Neural progenitor cell (in vitro differentiated cells): ENCODE data around the gene NUP210. TPM values are rescaled to one million over a fixed set of nuclear protein-coding genes. Genes with fewer than 3 reads are reported as not detected.

Experiments used
- DNase-seq: peaks from one replicate; pipeline ENCODE4 v3.0.0-alpha.2; 2016; ENCODE audit warnings: low spot score
- H2AFZ ChIP-seq: fragments of 200-600 bp; sonication (generic); replicated peaks from 2 replicates; pipeline ENCODE4 v1.6.1; 2016; ENCODE audit warnings: antibody characterized with exemption
- H3F3A ChIP-seq: fragments of 200-600 bp; sonication (generic); 2 replicates; pipeline ENCODE4 v1.6.1; 2016; ENCODE audit warnings: antibody characterized with exemption, low read depth
- H3K27ac ChIP-seq: fragments of 200-600 bp; sonication (generic); 2 replicates; pipeline ENCODE4 v1.5.1; 2016; ENCODE audit warnings: mild to moderate bottlenecking
- H3K27me3 ChIP-seq: fragments of 200-600 bp; sonication (generic); 2 replicates; pipeline ENCODE4 v1.6.1; 2016; ENCODE audit warnings: mild to moderate bottlenecking, moderate library complexity
- H3K36me3 ChIP-seq: fragments of 200-600 bp; sonication (generic); 2 replicates; pipeline ENCODE4 v1.5.1; 2016
- H3K4me1 ChIP-seq: fragments of 200-600 bp; sonication (generic); 2 replicates; pipeline ENCODE4 v1.6.1; 2016; ENCODE audit warnings: mixed run types
- H3K4me2 ChIP-seq: fragments of 200-600 bp; sonication (generic); 2 replicates; pipeline ENCODE4 v1.6.1; 2016
- H3K4me3 ChIP-seq: fragments of 200-600 bp; sonication (generic); 2 replicates; pipeline ENCODE4 v1.5.1; 2016
- H3K79me2 ChIP-seq: fragments of 200-600 bp; sonication (generic); 2 replicates; pipeline ENCODE4 v1.6.1; 2016; ENCODE audit warnings: low read depth
- H3K9ac ChIP-seq: fragments of 200-600 bp; sonication (generic); 2 replicates; pipeline ENCODE4 v1.6.1; 2016
- H3K9me3 ChIP-seq: fragments of 200-600 bp; sonication (generic); 2 replicates; pipeline ENCODE4 v1.5.1; 2016; ENCODE audit warnings: low read depth
- H4K20me1 ChIP-seq: fragments of 200-600 bp; sonication (generic); 2 replicates; pipeline ENCODE4 v1.6.1; 2016; ENCODE audit warnings: low read depth
- H3K27ac Mint-ChIP-seq: 3 replicates; pipeline ENCODE4 v1.8.0; 2021; ENCODE audit warnings: mixed read lengths
- H3K27me3 Mint-ChIP-seq: 2 replicates; pipeline ENCODE4 v1.8.0; 2022; ENCODE audit warnings: low read depth, mild to moderate bottlenecking, inconsistent platforms, moderate library complexity, mixed read lengths; ENCODE audit not compliant: insufficient read depth
- H3K36me3 Mint-ChIP-seq: 3 replicates; pipeline ENCODE4 v1.8.0; 2021; ENCODE audit warnings: mixed read lengths
- H3K4me1 Mint-ChIP-seq: 3 replicates; pipeline ENCODE4 v1.8.0; 2021; ENCODE audit warnings: mixed read lengths
- H3K4me3 Mint-ChIP-seq: 3 replicates; pipeline ENCODE4 v1.8.0; 2021; ENCODE audit warnings: mild to moderate bottlenecking, moderate library complexity, mixed read lengths
- H3K9me3 Mint-ChIP-seq: 3 replicates; pipeline ENCODE4 v1.8.0; 2020; ENCODE audit warnings: mixed read lengths
- EZH2 ChIP-seq: fragments of 200-600 bp; sonication (generic); IDR thresholded peaks from 2 replicates; pipeline ENCODE4 v1.6.1; 2017; ENCODE audit warnings: antibody characterized with exemption, mild to moderate bottlenecking, moderate library complexity
- EZH2phosphoT487 ChIP-seq: fragments of 200-600 bp; sonication (generic); IDR thresholded peaks from 2 replicates; pipeline ENCODE4 v1.6.1; 2017; ENCODE audit warnings: antibody characterized with exemption
- total RNA-seq: library from RNA; depleted of rRNA; stranded (reverse); fragments of >200 nt; gene quantifications from 2 replicates; pipeline ENCODE4 v1.2.3, GENCODE V29; 2015; ENCODE audit warnings: low replicate concordance
- TF ChIP-seq, protein P1 (sequence below): fragments of 200-600 bp; sonication (generic); IDR thresholded peaks from 2 replicates; pipeline ENCODE4 v1.5.1; 2017; ENCODE audit warnings: antibody characterized with exemption, mild to moderate bottlenecking

NUP210 gene
- total RNA-seq, 1 donor from 2014 or later = 37.1 TPM

DNA sequence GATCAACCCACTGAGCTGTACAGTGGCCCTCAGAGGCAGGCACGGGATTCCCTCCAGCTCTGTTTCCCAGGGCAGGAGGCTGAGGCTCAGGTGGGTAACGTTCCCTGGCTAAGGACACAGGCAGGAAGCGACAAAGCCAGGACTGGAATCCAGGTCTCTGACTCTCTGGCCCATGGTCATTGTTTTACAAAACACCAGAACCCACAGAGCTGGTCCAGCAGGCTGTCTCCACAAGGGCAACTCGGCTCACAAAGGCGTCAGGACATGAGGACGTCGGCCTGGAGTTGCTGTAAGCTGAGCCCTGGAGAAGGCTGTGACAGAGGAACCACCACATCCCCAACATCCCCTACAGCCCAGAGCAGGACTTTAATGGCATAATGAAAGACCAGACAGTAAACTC is 30.7 kb downstream of the NUP210 start:
- no peaks in the 10 kb centered on the region for H3F3A ChIP-seq
- H3K4me2 ChIP-seq = no peak overlapping the region
- no peak overlapping the region for H2AFZ ChIP-seq
- Mint-ChIP-seq H3K27me3 (peaks cover 9% of the 10 kb centered on the region), H3K36me3 (peaks cover 27% of the 10 kb centered on the region), H3K4me3 (no peak overlapping the region), H3K4me1 (no peaks in the 10 kb centered on the region), H3K9me3 (no peaks in the 10 kb centered on the region), H3K27ac (no peak overlapping the region)
- no peaks in the 10 kb centered on the region for H3K4me1 ChIP-seq
- TF ChIP-seq EZH2phosphoT487 = no peak
- TF ChIP-seq EZH2 = no peak
- H3K27ac ChIP-seq = no peak overlapping the region
- H3K9me3 ChIP-seq = no peaks in the 10 kb centered on the region
- no peaks in the 10 kb centered on the region for H3K79me2 ChIP-seq
- H3K27me3 ChIP-seq = no peaks in the 10 kb centered on the region
- no peaks in the 10 kb centered on the region for H3K36me3 ChIP-seq
- no peak overlapping the region for H3K9ac ChIP-seq
- no peaks in the 10 kb centered on the region for H4K20me1 ChIP-seq
- no peak overlapping the region for H3K4me3 ChIP-seq
- no peak for DNase-seq

DNA sequence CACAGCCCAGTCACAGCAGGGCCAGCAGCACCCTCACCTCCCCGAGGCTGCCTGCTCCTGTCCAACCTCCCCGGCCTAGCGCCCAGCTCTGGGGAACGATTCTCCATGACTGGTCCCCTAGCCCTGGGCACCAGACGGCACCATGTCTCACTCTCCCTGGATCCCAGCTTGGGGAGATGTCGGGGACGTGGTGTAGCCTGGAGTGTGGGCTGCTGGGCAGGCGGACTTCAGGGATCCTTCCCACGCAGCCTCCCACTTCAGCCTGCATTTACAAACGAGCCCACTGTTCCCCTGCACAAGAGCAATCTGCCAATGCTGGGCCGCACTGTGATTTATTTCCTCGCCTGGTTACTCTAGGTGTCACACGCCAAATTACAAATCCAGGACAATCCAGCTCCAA is 31.3 kb downstream of the NUP210 start:
- no peak overlapping the region for H3K4me3 Mint-ChIP-seq
- H3F3A ChIP-seq = no peaks in the 10 kb centered on the region
- no peaks in the 10 kb centered on the region for H3K9me3 Mint-ChIP-seq
- H3K27ac Mint-ChIP-seq = no peak overlapping the region
- H3K36me3 Mint-ChIP-seq = peaks cover 24% of the 10 kb centered on the region
- TF ChIP-seq EZH2phosphoT487 = no peak
- TF ChIP-seq, protein P1, sequence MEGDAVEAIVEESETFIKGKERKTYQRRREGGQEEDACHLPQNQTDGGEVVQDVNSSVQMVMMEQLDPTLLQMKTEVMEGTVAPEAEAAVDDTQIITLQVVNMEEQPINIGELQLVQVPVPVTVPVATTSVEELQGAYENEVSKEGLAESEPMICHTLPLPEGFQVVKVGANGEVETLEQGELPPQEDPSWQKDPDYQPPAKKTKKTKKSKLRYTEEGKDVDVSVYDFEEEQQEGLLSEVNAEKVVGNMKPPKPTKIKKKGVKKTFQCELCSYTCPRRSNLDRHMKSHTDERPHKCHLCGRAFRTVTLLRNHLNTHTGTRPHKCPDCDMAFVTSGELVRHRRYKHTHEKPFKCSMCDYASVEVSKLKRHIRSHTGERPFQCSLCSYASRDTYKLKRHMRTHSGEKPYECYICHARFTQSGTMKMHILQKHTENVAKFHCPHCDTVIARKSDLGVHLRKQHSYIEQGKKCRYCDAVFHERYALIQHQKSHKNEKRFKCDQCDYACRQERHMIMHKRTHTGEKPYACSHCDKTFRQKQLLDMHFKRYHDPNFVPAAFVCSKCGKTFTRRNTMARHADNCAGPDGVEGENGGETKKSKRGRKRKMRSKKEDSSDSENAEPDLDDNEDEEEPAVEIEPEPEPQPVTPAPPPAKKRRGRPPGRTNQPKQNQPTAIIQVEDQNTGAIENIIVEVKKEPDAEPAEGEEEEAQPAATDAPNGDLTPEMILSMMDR = no peak
- TF ChIP-seq EZH2 = no peak
- H3K79me2 ChIP-seq = no peaks in the 10 kb centered on the region
- no peak overlapping the region for H2AFZ ChIP-seq
- H3K9me3 ChIP-seq = no peaks in the 10 kb centered on the region
- H3K4me1 ChIP-seq = no peaks in the 10 kb centered on the region
- H3K27me3 Mint-ChIP-seq = peaks cover 9% of the 10 kb centered on the region
- H3K4me3 ChIP-seq = no peak overlapping the region
- H3K36me3 ChIP-seq = no peaks in the 10 kb centered on the region
- no peak overlapping the region for H3K27ac ChIP-seq
- H4K20me1 ChIP-seq = no peaks in the 10 kb centered on the region
- no peaks in the 10 kb centered on the region for H3K27me3 ChIP-seq
- no peak for DNase-seq
- H3K4me1 Mint-ChIP-seq = no peaks in the 10 kb centered on the region
- no peak overlapping the region for H3K9ac ChIP-seq
- H3K4me2 ChIP-seq = no peak overlapping the region

DNA sequence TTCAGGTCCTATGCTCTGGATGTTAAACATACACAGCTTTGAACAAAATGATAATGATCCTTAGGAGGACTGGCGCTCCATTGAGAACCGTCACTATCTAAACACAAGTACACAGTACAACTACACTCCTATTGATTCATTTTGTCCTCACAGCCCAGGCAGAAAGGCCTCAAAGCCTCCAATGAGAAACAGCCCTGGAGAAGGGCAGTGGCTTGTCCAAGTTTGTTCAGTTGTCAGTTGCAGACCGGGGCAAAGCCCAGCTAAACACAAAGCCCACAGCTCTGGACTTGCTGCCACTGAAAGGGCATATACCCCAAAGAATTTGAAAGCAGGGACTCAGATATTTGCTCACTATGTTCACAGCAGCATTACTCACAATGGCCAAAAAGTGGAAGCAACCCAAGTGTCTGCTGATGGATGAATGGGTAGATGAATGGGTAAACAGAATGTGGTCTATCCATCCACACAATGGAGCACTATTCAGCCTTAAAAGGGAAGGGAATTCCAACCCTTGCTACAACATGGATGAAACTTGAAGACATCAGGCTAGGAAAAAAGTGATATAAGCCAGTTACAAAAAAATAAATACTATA is 34.7 kb downstream of the NUP210 start:
- H3K27me3 ChIP-seq = no peaks in the 10 kb centered on the region
- H3K9me3 Mint-ChIP-seq = no peaks in the 10 kb centered on the region
- peaks cover 9% of the 10 kb centered on the region for H3K27me3 Mint-ChIP-seq
- TF ChIP-seq, protein P1 = no peak
- TF ChIP-seq EZH2 (no peak), EZH2phosphoT487 (no peak)
- H3K79me2 ChIP-seq = no peaks in the 10 kb centered on the region
- H3F3A ChIP-seq = no peaks in the 10 kb centered on the region
- no peak overlapping the region for H3K27ac Mint-ChIP-seq
- no peak overlapping the region for H3K4me2 ChIP-seq
- no peak overlapping the region for H3K9ac ChIP-seq
- H3K9me3 ChIP-seq = no peaks in the 10 kb centered on the region
- no peaks in the 10 kb centered on the region for H3K4me1 ChIP-seq
- no peak for DNase-seq
- H4K20me1 ChIP-seq = no peaks in the 10 kb centered on the region
- no peak overlapping the region for H2AFZ ChIP-seq
- H3K27ac ChIP-seq = no peak overlapping the region
- peaks cover 25% of the 10 kb centered on the region for H3K36me3 Mint-ChIP-seq
- H3K36me3 ChIP-seq = no peaks in the 10 kb centered on the region
- H3K4me3 ChIP-seq = no peak overlapping the region
- peaks cover 8% of the 10 kb centered on the region for H3K4me1 Mint-ChIP-seq
- no peak overlapping the region for H3K4me3 Mint-ChIP-seq

DNA sequence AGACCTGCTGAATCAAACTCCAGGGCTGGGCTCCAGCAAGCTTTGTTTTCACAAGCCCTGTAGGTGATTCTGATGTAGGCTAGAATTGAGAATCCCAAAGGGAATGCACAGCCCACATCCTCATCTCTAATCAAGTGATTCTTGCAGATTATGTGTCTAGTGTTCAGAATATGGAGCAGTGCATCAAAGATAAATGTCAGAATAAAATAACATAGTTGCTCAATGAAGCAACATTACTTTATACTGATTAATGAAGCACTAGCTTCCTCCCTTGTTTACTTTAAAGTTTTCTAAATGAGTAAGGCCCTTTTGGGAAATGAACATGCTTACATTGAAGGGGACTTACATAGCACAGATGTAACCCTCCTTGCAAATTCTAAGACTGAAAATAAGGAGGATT is 39.2 kb downstream of the NUP210 start:
- H3K9me3 ChIP-seq = no peaks in the 10 kb centered on the region
- peaks cover 24% of the 10 kb centered on the region for H3K36me3 Mint-ChIP-seq
- TF ChIP-seq, protein P1 = no peak
- no peak for TF ChIP-seq EZH2phosphoT487
- no peak for TF ChIP-seq EZH2

More for the DNA sequence above, 39.2 kb downstream of the NUP210 start:
- Histone ChIP-seq H2AFZ (no peak overlapping the region), H3K4me1 (no peaks in the 10 kb centered on the region), H3K36me3 (no peaks in the 10 kb centered on the region), H3K4me3 (no peak overlapping the region), H3K9ac (no peak overlapping the region), H3K4me2 (no peak overlapping the region), H3K27ac (no peak overlapping the region), H3K79me2 (no peaks in the 10 kb centered on the region), H3K27me3 (no peaks in the 10 kb centered on the region), H3F3A (no peaks in the 10 kb centered on the region), H4K20me1 (no peaks in the 10 kb centered on the region)
- peaks cover 13% of the 10 kb centered on the region for H3K27me3 Mint-ChIP-seq
- H3K4me3 Mint-ChIP-seq = no peak overlapping the region
- no peak overlapping the region for H3K27ac Mint-ChIP-seq
- DNase-seq = no peak
- no peaks in the 10 kb centered on the region for H3K9me3 Mint-ChIP-seq
- H3K4me1 Mint-ChIP-seq = peaks cover 15% of the 10 kb centered on the region
